T-helper 2 cell treated with Interferon-gamma antibody and Interleukin-4, amounts not matched to agents 5 μg/mL and 100 μg/mL, for 36 hours (primary cell): ENCODE measurements around the gene COBL.
A peak's percentile ranks its signal among the peaks of the same experiment; 100 is the strongest.

ENCODE experiments used
- DNase-seq: peaks from one replicate; pipeline ENCODE4 v3.0.0; 2021; ENCODE audit warnings: low spot score
- H3K27ac Mint-ChIP-seq: one replicate; pipeline ENCODE4 v1.8.0; 2021; ENCODE audit warnings: mild to moderate bottlenecking, mixed read lengths
- H3K27me3 Mint-ChIP-seq: one replicate; pipeline ENCODE4 v1.8.0; 2021; ENCODE audit warnings: low read depth, mixed read lengths
- H3K36me3 Mint-ChIP-seq: one replicate; pipeline ENCODE4 v1.8.0; 2021; ENCODE audit warnings: low read depth, mixed read lengths
- H3K4me1 Mint-ChIP-seq: one replicate; pipeline ENCODE4 v1.8.0; 2021; ENCODE audit warnings: low read depth, mixed read lengths
- H3K4me3 Mint-ChIP-seq: one replicate; pipeline ENCODE4 v1.8.0; 2022; ENCODE audit warnings: mild to moderate bottlenecking, moderate library complexity, mixed read lengths
- H3K9me3 Mint-ChIP-seq: one replicate; pipeline ENCODE4 v1.8.0; 2021; ENCODE audit warnings: mixed read lengths

COBL gene

GRCh38 chr7:51158211-51158610 is 158.4 kb downstream of the COBL start:
- H3K9me3 Mint-ChIP-seq = no peaks in the 10 kb centered on the region
- peaks cover 7% of the 10 kb centered on the region for H3K4me1 Mint-ChIP-seq
- H3K27me3 Mint-ChIP-seq = peaks cover 23% of the 10 kb centered on the region
- H3K4me3 Mint-ChIP-seq = no peak overlapping the region
- no peak for DNase-seq
- H3K27ac Mint-ChIP-seq = no peak overlapping the region
- no peaks in the 10 kb centered on the region for H3K36me3 Mint-ChIP-seq

DNA sequence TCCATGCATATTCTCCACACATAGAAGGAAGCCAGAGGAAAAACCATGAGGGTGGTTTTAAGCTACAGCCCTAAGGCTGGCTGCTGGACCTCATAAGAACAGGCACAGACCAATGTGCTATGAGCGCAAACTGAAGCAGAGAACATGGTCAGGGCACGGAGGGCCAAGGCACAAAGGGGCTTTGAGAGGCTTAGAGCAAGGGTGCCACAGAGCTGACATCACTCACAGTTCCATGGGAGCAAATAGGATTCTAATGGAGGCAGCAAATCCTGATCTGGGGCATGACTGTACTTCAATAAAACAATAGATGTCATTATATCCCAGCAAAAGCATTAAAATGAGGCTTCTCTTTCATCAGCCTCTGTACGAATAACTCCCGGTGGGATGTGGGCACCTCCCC is 162.4 kb downstream of the COBL start:
- H3K36me3 Mint-ChIP-seq = no peaks in the 10 kb centered on the region
- H3K27me3 Mint-ChIP-seq = peaks cover 29% of the 10 kb centered on the region
- no peaks in the 10 kb centered on the region for H3K9me3 Mint-ChIP-seq
- H3K4me1 Mint-ChIP-seq = no peaks in the 10 kb centered on the region
- no peak overlapping the region for H3K27ac Mint-ChIP-seq
- H3K4me3 Mint-ChIP-seq = no peak overlapping the region
- no peak for DNase-seq

- Mint-ChIP-seq H3K27me3 (peaks cover 26% of the 10 kb centered on the region), H3K9me3 (no peaks in the 10 kb centered on the region)
Measured at GRCh38 chr7:51152706-51153200, 163.9 kb downstream of the COBL start.

DNA sequence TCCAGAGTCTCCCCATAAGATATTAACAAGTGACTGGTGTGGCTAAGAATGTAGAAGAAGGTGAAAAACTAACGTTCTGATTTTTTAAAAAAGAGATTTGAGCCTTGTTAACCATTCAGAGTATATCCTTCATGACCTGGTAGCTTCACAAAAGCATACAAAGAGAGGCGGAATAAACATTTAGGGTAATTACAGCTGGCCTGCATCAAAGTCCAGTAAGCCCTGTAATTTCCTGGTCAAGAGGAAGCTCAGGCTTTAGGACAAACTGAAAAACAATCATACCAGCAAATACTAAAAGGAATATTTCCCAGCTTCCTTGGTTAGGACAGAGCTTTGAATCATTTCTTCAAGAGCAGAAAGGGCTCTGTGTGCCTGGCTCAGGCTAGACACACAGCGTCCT is 165.2 kb downstream of the COBL start:
- Mint-ChIP-seq H3K27ac (no peak overlapping the region), H3K27me3 (peaks cover 22% of the 10 kb centered on the region), H3K4me3 (no peak overlapping the region), H3K36me3 (no peaks in the 10 kb centered on the region), H3K4me1 (no peaks in the 10 kb centered on the region), H3K9me3 (peaks cover 3% of the 10 kb centered on the region)
- DNase-seq = no peak

More at GRCh38 chr7:51152706-51153200, 163.9 kb downstream of the COBL start:
- Mint-ChIP-seq H3K36me3 (no peaks in the 10 kb centered on the region), H3K27ac (no peak overlapping the region), H3K4me1 (no peaks in the 10 kb centered on the region), H3K4me3 (no peak overlapping the region)
- no peak for DNase-seq

DNA sequence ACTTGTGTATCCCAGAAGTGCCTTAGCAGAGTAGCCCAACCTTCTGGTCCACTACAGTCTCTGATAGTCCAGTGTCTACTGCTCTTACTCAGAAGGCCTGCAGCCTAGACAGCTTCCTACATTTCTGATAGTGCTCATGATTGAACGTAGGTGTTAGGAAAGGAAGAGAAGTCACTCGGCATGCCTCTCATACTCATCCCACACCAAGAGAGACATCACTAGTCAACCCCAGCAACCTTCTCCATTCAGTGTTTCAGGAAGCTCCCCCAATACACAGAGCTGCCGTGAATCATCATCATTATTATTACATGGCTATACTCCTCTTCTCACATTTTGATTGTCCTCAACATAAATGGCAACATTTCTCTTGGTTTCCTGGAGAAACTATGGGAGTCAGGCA is 166.4 kb downstream of the COBL start:
- Mint-ChIP-seq H3K27me3 (peaks cover 15% of the 10 kb centered on the region), H3K27ac (no peak overlapping the region), H3K9me3 (peaks cover 3% of the 10 kb centered on the region), H3K36me3 (no peaks in the 10 kb centered on the region), H3K4me1 (no peaks in the 10 kb centered on the region), H3K4me3 (no peak overlapping the region)
- DNase-seq = no peak

GRCh38 chr7:51148216-51148615 is 168.4 kb downstream of the COBL start:
- H3K36me3 Mint-ChIP-seq = no peaks in the 10 kb centered on the region
- no peak for DNase-seq
- H3K27ac Mint-ChIP-seq = no peak overlapping the region
- peaks cover 13% of the 10 kb centered on the region for H3K27me3 Mint-ChIP-seq
- no peak overlapping the region for H3K4me3 Mint-ChIP-seq
- H3K4me1 Mint-ChIP-seq = no peaks in the 10 kb centered on the region
- peaks cover 3% of the 10 kb centered on the region for H3K9me3 Mint-ChIP-seq

DNA sequence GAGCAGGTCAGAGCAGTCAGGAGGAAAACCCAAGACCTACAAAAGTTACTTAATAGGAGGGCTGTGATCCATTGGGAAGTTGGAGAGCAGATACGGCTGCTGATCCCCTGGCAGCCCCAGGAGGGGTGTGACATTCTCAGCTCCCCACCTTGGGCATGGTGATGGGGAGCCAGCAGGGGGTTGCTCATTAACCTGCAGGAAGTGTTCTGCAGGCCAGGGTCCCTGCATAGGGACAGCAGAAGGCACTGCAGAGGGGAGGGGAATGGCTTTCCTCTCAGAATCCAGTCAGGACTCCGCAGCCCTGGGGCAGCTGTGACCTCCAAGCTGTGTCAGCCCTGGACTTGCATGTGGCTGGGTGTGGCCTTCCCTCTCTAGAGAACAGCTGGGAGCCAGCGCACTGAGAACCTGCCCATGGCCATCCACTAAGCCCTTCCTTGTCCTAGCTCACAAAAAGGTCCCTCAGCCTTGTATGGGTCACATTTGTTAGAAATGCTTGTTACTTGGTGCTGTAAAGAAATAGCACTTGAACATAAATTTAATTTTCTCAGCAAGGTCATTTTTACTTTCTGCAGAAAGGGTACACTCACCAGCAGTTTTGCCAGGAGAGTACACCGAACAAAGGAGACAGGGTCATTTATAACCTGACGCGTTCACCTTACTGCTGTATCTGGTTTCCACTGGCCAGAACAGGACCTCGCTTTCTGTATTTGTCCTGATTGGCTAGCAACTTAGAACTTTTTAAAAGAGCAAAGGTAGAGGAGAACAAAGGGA is 169.6 kb downstream of the COBL start:
- Mint-ChIP-seq H3K27me3 (peaks cover 11% of the 10 kb centered on the region), H3K4me3 (no peak overlapping the region), H3K36me3 (no peaks in the 10 kb centered on the region), H3K4me1 (peaks cover 3% of the 10 kb centered on the region), H3K27ac (no peak overlapping the region), H3K9me3 (peaks cover 3% of the 10 kb centered on the region)
- no peak for DNase-seq

DNA sequence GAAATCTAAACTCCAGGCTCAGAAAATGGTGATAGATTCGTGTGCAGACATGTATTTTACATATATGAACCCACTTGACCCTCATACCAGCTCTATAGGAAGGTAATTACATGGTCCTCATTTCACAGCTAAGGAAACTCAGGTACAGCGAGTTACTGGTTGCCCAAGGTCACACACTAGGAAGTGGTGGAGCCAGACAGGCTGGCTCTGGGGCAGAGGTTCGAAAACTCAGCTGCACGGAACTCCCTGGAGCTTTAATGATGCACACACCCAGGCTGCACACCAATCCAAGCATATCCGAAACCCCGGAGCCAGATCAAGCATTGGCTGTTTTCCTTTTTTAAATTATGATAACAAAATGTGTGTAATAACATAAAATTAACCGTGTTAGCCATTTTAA is 172.4 kb downstream of the COBL start:
- DNase-seq = no peak
- Mint-ChIP-seq H3K27me3 (peaks cover 9% of the 10 kb centered on the region), H3K36me3 (no peaks in the 10 kb centered on the region), H3K4me3 (no peak overlapping the region), H3K9me3 (peaks cover 3% of the 10 kb centered on the region), H3K4me1 (peaks cover 21% of the 10 kb centered on the region), H3K27ac (no peak overlapping the region)

DNA sequence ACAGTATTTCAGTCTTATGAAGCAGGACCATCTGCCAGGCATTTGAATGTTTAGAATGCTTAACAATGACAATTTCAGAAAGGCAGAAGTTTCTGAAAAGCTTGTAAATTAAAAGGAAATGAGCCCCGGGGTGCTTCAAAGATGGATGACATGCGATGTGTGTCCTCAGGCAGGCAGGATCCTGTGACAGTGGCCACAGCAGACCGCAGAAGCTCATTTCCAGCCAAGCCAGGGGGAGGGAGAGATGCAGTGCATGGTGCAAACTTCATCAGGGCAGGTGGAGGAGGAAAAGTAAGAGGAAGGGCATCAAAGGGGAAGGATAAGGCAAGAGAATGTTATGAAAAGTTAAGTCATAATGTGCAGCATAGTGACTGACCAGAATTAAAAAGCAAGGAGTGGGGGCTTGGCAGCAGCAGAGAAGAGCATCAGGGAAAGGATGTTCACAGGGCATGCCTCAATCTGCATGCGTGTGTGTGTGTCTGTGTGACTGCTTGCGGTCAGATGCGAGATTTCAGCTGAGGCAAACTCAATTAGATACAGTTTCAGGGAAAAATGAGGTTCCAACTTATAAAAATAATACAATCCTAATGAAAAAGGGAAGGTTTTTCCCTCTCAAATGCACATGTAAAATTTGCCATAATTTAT is 173.7 kb downstream of the COBL start:
- no peak overlapping the region for H3K4me3 Mint-ChIP-seq
- no peak overlapping the region for H3K27ac Mint-ChIP-seq
- peaks cover 22% of the 10 kb centered on the region for H3K4me1 Mint-ChIP-seq
- H3K36me3 Mint-ChIP-seq = no peaks in the 10 kb centered on the region
- H3K27me3 Mint-ChIP-seq = peaks cover 9% of the 10 kb centered on the region
- H3K9me3 Mint-ChIP-seq = peaks cover 3% of the 10 kb centered on the region
- DNase-seq = no peak

- no peaks in the 10 kb centered on the region for H3K36me3 Mint-ChIP-seq
- H3K27ac Mint-ChIP-seq = no peak overlapping the region
- H3K27me3 Mint-ChIP-seq = peaks cover 9% of the 10 kb centered on the region
- peaks cover 22% of the 10 kb centered on the region for H3K4me1 Mint-ChIP-seq
- H3K9me3 Mint-ChIP-seq = peaks cover 1% of the 10 kb centered on the region
- DNase-seq = no peak
- H3K4me3 Mint-ChIP-seq = no peak overlapping the region
Measured at GRCh38 chr7:51141451-51142003, 175.1 kb downstream of the COBL start.

GRCh38 chr7:51140199-51141164 is 176.1 kb downstream of the COBL start:
- Mint-ChIP-seq H3K4me3 (peak overlapping the region; percentile 47), H3K27me3 (peaks cover 9% of the 10 kb centered on the region), H3K4me1 (peaks cover 22% of the 10 kb centered on the region), H3K36me3 (no peaks in the 10 kb centered on the region), H3K27ac (no peak overlapping the region), H3K9me3 (no peaks in the 10 kb centered on the region)
- DNase-seq = no peak

DNA sequence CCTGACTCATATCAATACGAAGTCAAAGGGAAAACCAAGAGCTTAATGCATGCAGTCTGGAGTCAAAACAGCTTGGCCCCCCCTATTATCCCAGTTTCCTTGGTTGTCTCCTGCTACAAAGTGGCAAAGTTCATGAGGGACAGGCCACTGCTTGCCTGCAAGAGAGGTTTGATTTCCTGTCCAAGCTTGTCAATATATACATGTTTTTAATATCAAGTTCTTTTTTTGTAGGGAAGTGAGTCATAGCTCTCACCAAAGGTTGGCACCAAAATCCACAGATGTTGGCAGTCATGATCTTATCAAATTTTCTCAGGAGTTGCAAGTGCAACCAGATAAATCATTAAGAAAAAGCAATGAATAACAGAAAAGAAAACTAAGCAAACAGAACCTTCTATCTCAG is 176.8 kb downstream of the COBL start:
- peak overlapping the region; percentile 47 for H3K4me3 Mint-ChIP-seq
- DNase-seq = no peak
- H3K27me3 Mint-ChIP-seq = peaks cover 9% of the 10 kb centered on the region
- no peak overlapping the region for H3K27ac Mint-ChIP-seq
- no peaks in the 10 kb centered on the region for H3K36me3 Mint-ChIP-seq
- H3K4me1 Mint-ChIP-seq = peaks cover 22% of the 10 kb centered on the region
- no peaks in the 10 kb centered on the region for H3K9me3 Mint-ChIP-seq

DNA sequence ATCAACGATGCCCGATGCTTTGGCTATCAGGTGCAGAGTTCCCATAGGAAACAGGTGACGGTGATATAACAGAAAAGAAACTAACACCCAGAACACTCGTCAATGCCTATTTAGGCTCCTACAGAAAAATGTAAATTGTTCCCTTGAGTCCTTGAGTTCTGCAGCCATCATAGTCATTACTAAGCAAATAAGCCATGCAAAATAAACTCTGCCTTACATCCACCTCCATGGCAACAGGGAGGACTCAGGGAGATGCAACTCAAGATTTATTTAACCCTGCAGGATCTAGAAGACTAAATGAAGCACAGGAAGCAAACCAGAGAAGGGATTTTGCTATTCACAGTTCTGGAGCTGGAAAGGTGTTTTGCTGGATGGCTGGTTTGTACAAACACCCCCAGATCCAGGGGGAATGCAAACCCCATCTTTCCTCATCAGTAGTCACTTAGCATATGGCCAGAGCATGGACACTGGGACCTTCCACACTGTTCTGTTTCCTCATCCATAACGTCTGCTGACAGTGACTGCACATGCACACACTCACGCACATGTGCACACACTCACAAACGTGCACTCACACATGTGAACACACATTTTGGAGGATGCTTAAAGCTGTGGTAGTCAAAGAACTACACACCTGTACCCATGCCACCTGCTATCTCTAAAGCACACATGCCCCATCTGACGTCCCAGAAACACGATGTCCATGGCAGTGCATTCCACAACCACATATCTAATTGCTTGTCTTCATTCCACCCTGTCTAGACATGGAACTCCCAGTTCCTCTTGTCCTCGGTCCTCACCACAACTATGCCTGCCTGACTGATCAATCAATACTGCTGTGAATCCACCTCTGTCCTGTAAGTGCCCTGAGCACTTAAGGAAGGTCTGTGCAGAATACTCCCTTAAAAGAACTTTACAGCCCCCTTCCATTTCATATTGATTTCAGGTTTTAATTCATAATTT is 178.2 kb downstream of the COBL start:
- no peak overlapping the region for H3K27ac Mint-ChIP-seq
- H3K4me3 Mint-ChIP-seq = no peak overlapping the region
- H3K36me3 Mint-ChIP-seq = no peaks in the 10 kb centered on the region
- no peaks in the 10 kb centered on the region for H3K9me3 Mint-ChIP-seq
- DNase-seq = no peak
- H3K27me3 Mint-ChIP-seq = peaks cover 6% of the 10 kb centered on the region
- peaks cover 22% of the 10 kb centered on the region for H3K4me1 Mint-ChIP-seq
